Measurements from ENCODE around the gene TCF7L2.

The TCF7L2 gene

GRCh38 chr10:113160641-113161040, 210.6 kb downstream of the TCF7L2 start:
- no peaks in the 10 kb centered on the region for H3K9me3 ChIP-seq
- no peak overlapping the region for H3K27ac ChIP-seq
- H3K27me3 ChIP-seq, result no peaks in the 10 kb centered on the region
- peaks cover 36% of the 10 kb centered on the region for H3K36me3 ChIP-seq
- no peak overlapping the region for H3K4me3 ChIP-seq (ENCODE audit: low read depth in 1 of 2, low read length in 1 of 2)
- no peaks in the 10 kb centered on the region for H3K4me1 ChIP-seq (ENCODE audit: control insufficient read depth in 1 of 2, insufficient read depth in 1 of 2, low read depth in 1 of 2, low read length in 1 of 2)
- no peak for TF ChIP-seq CTCF (IDR thresholded peaks at IDR 0.05)

- Histone ChIP-seq H3K36me3 (peaks cover 36% of the 10 kb centered on the region), H3K4me3 (ENCODE audit: low read depth in 1 of 2, low read length in 1 of 2) (no peak overlapping the region)
Measured at GRCh38 chr10:113161066-113161465, 211.0 kb downstream of the TCF7L2 start.

GRCh38 chr10:113162960-113163359, 212.9 kb downstream of the TCF7L2 start:
- no peak for TF ChIP-seq CTCF (IDR thresholded peaks at IDR 0.05)
- Histone ChIP-seq H3K9me3 (no peaks in the 10 kb centered on the region), H3K4me3 (ENCODE audit: low read depth in 1 of 2, low read length in 1 of 2) (no peak overlapping the region), H3K27ac (no peak overlapping the region), H3K36me3 (peaks cover 20% of the 10 kb centered on the region), H3K4me1 (ENCODE audit: control insufficient read depth in 1 of 2, insufficient read depth in 1 of 2, low read depth in 1 of 2, low read length in 1 of 2) (no peaks in the 10 kb centered on the region), H3K27me3 (no peaks in the 10 kb centered on the region)

More at GRCh38 chr10:113161066-113161465, 211.0 kb downstream of the TCF7L2 start:
- no peak overlapping the region for H3K27ac ChIP-seq
- H3K4me1 ChIP-seq (ENCODE audit: control insufficient read depth in 1 of 2, insufficient read depth in 1 of 2, low read depth in 1 of 2, low read length in 1 of 2), result no peaks in the 10 kb centered on the region
- no peaks in the 10 kb centered on the region for H3K9me3 ChIP-seq
- no peak for TF ChIP-seq CTCF (IDR thresholded peaks at IDR 0.05)
- H3K27me3 ChIP-seq, result no peaks in the 10 kb centered on the region

- peaks cover 16% of the 10 kb centered on the region for H3K36me3 ChIP-seq
- H3K27ac ChIP-seq, result no peak overlapping the region
- H3K9me3 ChIP-seq, result no peaks in the 10 kb centered on the region
- no peaks in the 10 kb centered on the region for H3K27me3 ChIP-seq
- no peaks in the 10 kb centered on the region for H3K4me1 ChIP-seq (ENCODE audit: control insufficient read depth in 1 of 2, insufficient read depth in 1 of 2, low read depth in 1 of 2, low read length in 1 of 2)
- H3K4me3 ChIP-seq (ENCODE audit: low read depth in 1 of 2, low read length in 1 of 2), result no peak overlapping the region
- TF ChIP-seq CTCF (IDR thresholded peaks at IDR 0.05), result no peak
Measured at GRCh38 chr10:113165673-113166072, 215.6 kb downstream of the TCF7L2 start.

GRCh38 chr10:113167702-113168101, 217.7 kb downstream of the TCF7L2 start:
- H3K4me3 ChIP-seq (ENCODE audit: low read depth in 1 of 2, low read length in 1 of 2), result no peak overlapping the region
- H3K4me1 ChIP-seq (ENCODE audit: control insufficient read depth in 1 of 2, insufficient read depth in 1 of 2, low read depth in 1 of 2, low read length in 1 of 2), result no peaks in the 10 kb centered on the region
- no peaks in the 10 kb centered on the region for H3K9me3 ChIP-seq
- H3K36me3 ChIP-seq, result peaks cover 5% of the 10 kb centered on the region
- no peak overlapping the region for H3K27ac ChIP-seq
- no peak for TF ChIP-seq CTCF (IDR thresholded peaks at IDR 0.05)
- H3K27me3 ChIP-seq, result no peaks in the 10 kb centered on the region

- H3K27ac ChIP-seq, result no peak overlapping the region
- H3K27me3 ChIP-seq, result no peaks in the 10 kb centered on the region
- H3K36me3 ChIP-seq, result peaks cover 5% of the 10 kb centered on the region
- H3K4me3 ChIP-seq (ENCODE audit: low read depth in 1 of 2, low read length in 1 of 2), result no peak overlapping the region
- no peak for TF ChIP-seq CTCF (IDR thresholded peaks at IDR 0.05)
- H3K4me1 ChIP-seq (ENCODE audit: control insufficient read depth in 1 of 2, insufficient read depth in 1 of 2, low read depth in 1 of 2, low read length in 1 of 2), result no peaks in the 10 kb centered on the region
- no peaks in the 10 kb centered on the region for H3K9me3 ChIP-seq
Measured at GRCh38 chr10:113168584-113168983, 218.5 kb downstream of the TCF7L2 start.

Measured in neutrophil (primary cell).